IMR-90 (cell line): ENCODE measurements around the gene ABCB10. TPM values are rescaled to one million over a fixed set of nuclear protein-coding genes. Genes with fewer than 3 reads are reported as not detected.

Experiments used
- ATAC-seq: fragments of 200-7000 bp; cut with Tn5 transposase; 2 replicates; pipeline ENCODE4 v1.9.1; 2020; ENCODE audit warnings: low read depth, mild to moderate bottlenecking, moderate library complexity
- BruUV-seq: library from RNA; stranded (reverse); fragments of 400-500 nt; replicated peaks from 2 replicates; lab custom pipeline; 2021; lab: Mats Ljungman, UMichigan
- CTCF ChIA-PET: fragments of 300-600 bp; formaldehyde crosslinking; extraction: SDS; loops from one replicate; lab custom pipeline; 2021; ENCODE audit warnings: antibody characterized with exemption; lab: Yijun Ruan, JAX
- POLR2A ChIA-PET: fragments of 300-600 bp; sonication (Branson Sonifier 250); formaldehyde crosslinking; loops from one replicate; lab custom pipeline; 2022; ENCODE audit warnings: antibody characterized with exemption; ENCODE audit not compliant: unreplicated experiment; lab: Charles Lee
- DNase-seq: peaks from one replicate; pipeline ENCODE4 v3.0.0; 2013
- H2AFZ ChIP-seq: replicated peaks from 2 replicates; pipeline ENCODE3; 2013; ENCODE audit warnings: low read length, mild to moderate bottlenecking; ENCODE audit not compliant: poor library complexity
- H2AK5ac ChIP-seq: 2 replicates; pipeline ENCODE4 v1.6.1; 2013; ENCODE audit warnings: low read depth, low read length, inconsistent platforms
- H2AK9ac ChIP-seq: replicated peaks from 2 replicates; pipeline ENCODE3; 2013; ENCODE audit warnings: mild to moderate bottlenecking, low read depth, low read length, moderate library complexity; ENCODE audit not compliant: poor library complexity
- H2BK120ac ChIP-seq: 2 replicates; pipeline ENCODE4 v1.6.1; 2013; ENCODE audit warnings: low read depth, low read length, inconsistent platforms
- H2BK15ac ChIP-seq: 3 replicates; pipeline ENCODE4 v1.6.1; 2013; ENCODE audit warnings: low read depth, low read length, inconsistent platforms
- H2BK20ac ChIP-seq: 2 replicates; pipeline ENCODE4 v1.6.1; 2013; ENCODE audit warnings: low read depth, mild to moderate bottlenecking, inconsistent platforms, low read length, moderate library complexity
- H2BK5ac ChIP-seq: 2 replicates; pipeline ENCODE4 v1.6.1; 2013; ENCODE audit warnings: mild to moderate bottlenecking, low read depth, low read length, inconsistent platforms; ENCODE audit not compliant: poor library complexity, severe bottlenecking
- H3K14ac ChIP-seq: replicated peaks from 2 replicates; pipeline ENCODE4 v1.6.1; 2013; ENCODE audit warnings: low read depth, low read length, inconsistent platforms
- H3K18ac ChIP-seq: 2 replicates; pipeline ENCODE4 v1.6.1; 2013; ENCODE audit warnings: low read depth, low read length, control low read depth
- H3K23ac ChIP-seq: 2 replicates; pipeline ENCODE4 v1.6.1; 2013; ENCODE audit warnings: low read depth, low read length, inconsistent platforms
- H3K27ac ChIP-seq: 2 replicates; pipeline ENCODE4 v1.5.1; 2013; ENCODE audit warnings: mild to moderate bottlenecking, control low read depth, low read length; ENCODE audit not compliant: insufficient read depth
- H3K27me3 ChIP-seq: 2 replicates; pipeline ENCODE4 v1.6.1; 2013; ENCODE audit warnings: low read length; ENCODE audit not compliant: control insufficient read depth, insufficient read depth
- H3K36me3 ChIP-seq: 2 replicates; pipeline ENCODE4 v1.6.1; 2013; ENCODE audit warnings: low read length, mixed read lengths; ENCODE audit not compliant: control insufficient read depth, insufficient read depth
- H3K4ac ChIP-seq: 2 replicates; pipeline ENCODE4 v1.6.1; 2013; ENCODE audit warnings: low read depth, low read length, inconsistent platforms
- H3K4me1 ChIP-seq: 2 replicates; pipeline ENCODE4 v1.6.1; 2013; ENCODE audit warnings: low read length, mixed read lengths; ENCODE audit not compliant: control insufficient read depth, insufficient read depth
- H3K4me2 ChIP-seq: 2 replicates; pipeline ENCODE4 v1.6.1; 2013; ENCODE audit warnings: low read depth, mild to moderate bottlenecking, control low read depth, low read length, moderate library complexity
- H3K4me3 ChIP-seq: 2 replicates; pipeline ENCODE4 v1.5.1; 2013; ENCODE audit warnings: low read depth, mild to moderate bottlenecking, control low read depth, low read length, moderate library complexity; ENCODE audit not compliant: insufficient read depth
- H3K56ac ChIP-seq: 2 replicates; pipeline ENCODE4 v1.6.1; 2013; ENCODE audit warnings: low read length, inconsistent platforms; ENCODE audit not compliant: insufficient read depth; ENCODE audit errors: extremely low read depth
- H3K79me1 ChIP-seq, 2 experiments: 2 replicates each; pipeline ENCODE4 v1.6.1; 2013; ENCODE audit warnings: low read length in 2 of 2, inconsistent platforms in 1 of 2, low read depth in 1 of 2
- H3K9ac ChIP-seq: 2 replicates; pipeline ENCODE4 v1.6.1; 2013; ENCODE audit warnings: low read depth, low read length, control low read depth
- H3K9me1 ChIP-seq: 2 replicates; pipeline ENCODE4 v1.6.1; 2013; ENCODE audit warnings: low read length, inconsistent platforms; ENCODE audit not compliant: insufficient read depth
- H3K9me3 ChIP-seq: 2 replicates; pipeline ENCODE4 v1.6.1; 2013; ENCODE audit warnings: low read length; ENCODE audit not compliant: control insufficient read depth, insufficient read depth
- H4K20me1 ChIP-seq: 2 replicates; pipeline ENCODE4 v1.6.1; 2013; ENCODE audit warnings: low read length, inconsistent platforms; ENCODE audit not compliant: insufficient read depth
- H4K5ac ChIP-seq: 2 replicates; pipeline ENCODE4 v1.6.1; 2013; ENCODE audit warnings: mild to moderate bottlenecking, low read depth, low read length, control low read depth
- H4K8ac ChIP-seq, 2 experiments: 2 replicates each; pipeline ENCODE4 v1.6.1; 2013; ENCODE audit warnings: low read depth in 2 of 2, low read length in 2 of 2, control low read depth in 1 of 2, inconsistent platforms in 1 of 2
- H4K91ac ChIP-seq: 2 replicates; pipeline ENCODE4 v1.6.1; 2013; ENCODE audit warnings: low read depth, low read length, inconsistent platforms; ENCODE audit not compliant: insufficient read depth
- CEBPB ChIP-seq: IDR thresholded peaks from 2 replicates; pipeline ENCODE4 v1.6.1; 2012; ENCODE audit warnings: low read depth, low read length, improper control_type of control experiment
- RAD21 ChIP-seq: IDR thresholded peaks from 2 replicates; pipeline ENCODE4 v1.6.1; 2012; ENCODE audit warnings: low read length, improper control_type of control experiment
- WGBS, 2 experiments: methylation state at CpG; one replicate each; pipeline versions ENCODE4 v1.1.5 to v1.1.7; 2013; ENCODE audit warnings: missing lambda C conversion rate in 2 of 2; ENCODE audit not compliant: insufficient read length in 1 of 2; ENCODE audit errors: extremely low coverage in 2 of 2; 5-methylcytosine and 5-hydroxymethylcytosine counted together
- dilution Hi-C: fragments of 300-500 bp; cut with HindIII; formaldehyde crosslinking; loops from one replicate; pipeline ENCODE4 v1.14.3; 2018; ENCODE audit warnings: low sequenced_read_pairs; ENCODE audit not compliant: unreplicated experiment
- in situ Hi-C: fragments of 300-500 bp; cut with MboI; formaldehyde crosslinking; loops from 3 replicates; pipeline ENCODE4 v1.14.3; 2019; ENCODE audit warnings: low sequenced_read_pairs, inconsistent platforms, mixed read lengths
- intact Hi-C: fragments of 100-400 bp; cut with micrococcal nuclease; formaldehyde crosslinking; loops from 2 replicates; pipeline ENCODE4 v1.10.0; 2022
- polyA plus RNA-seq, 3 experiments: library from polyadenylated mRNA; depleted of rRNA; stranded (reverse); fragments of >200 nt; gene quantifications; 2 replicates each; pipeline ENCODE4 v1.2.3, GENCODE V29; 2012; ENCODE audit warnings: low replicate concordance in 1 of 3
- total RNA-seq: library from RNA; depleted of rRNA; stranded (reverse); fragments of >200 nt; gene quantifications from 2 replicates; pipeline ENCODE4 v1.2.3, GENCODE V29; 2012

Gene ABCB10
- total and polyA plus RNA-seq, 2 of the 4 experiments (the other 2 are of a cell fraction): 6.5 to 10.9 TPM

DNA sequence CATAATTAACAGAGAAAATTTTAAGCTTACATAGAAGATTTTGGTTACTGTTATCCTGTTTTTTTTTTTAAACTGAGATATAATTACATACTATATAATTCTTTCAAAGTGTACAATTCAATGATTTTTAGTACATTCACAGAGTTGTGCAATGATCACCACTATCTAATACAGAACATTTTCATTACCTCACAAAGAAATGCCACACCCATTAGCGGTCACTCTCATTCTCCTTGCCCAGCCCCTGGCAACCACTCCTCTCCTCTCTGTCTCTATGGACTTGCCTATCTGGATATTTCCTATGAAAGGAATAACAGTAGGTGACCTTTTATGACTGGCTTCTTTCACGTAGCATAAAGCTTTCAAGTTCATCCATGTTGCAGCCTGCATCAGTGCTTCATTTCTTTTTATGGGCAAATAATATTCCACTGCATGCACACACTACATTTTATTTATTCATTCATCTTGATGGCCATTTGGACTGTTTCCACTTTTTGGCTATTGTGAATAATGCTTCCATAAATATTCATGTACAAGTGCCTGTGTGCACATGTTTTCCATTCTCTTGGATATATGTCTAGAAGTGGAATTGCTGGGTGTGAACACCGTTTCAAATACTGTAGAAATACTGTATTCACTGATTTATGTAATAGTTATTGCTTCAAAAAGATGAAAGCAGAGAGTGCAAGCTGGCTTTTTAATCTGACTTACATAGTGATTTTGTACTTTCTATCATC, 40.9 kb upstream of the ABCB10 start:
- no peak for ATAC-seq
- BruUV-seq: no TSS peak
- Histone ChIP-seq H4K91ac (no peak overlapping the region), H3K27me3 (no peaks in the 10 kb centered on the region), H3K27ac (no peak overlapping the region), H2AFZ (no peak overlapping the region), H3K4ac (no peak overlapping the region), H2AK5ac (no peak overlapping the region), H2BK20ac (no peak overlapping the region), H2BK120ac (no peak overlapping the region), H2BK15ac (no peak overlapping the region), H3K9ac (no peak overlapping the region), H3K23ac (no peak overlapping the region), H3K4me1 (peaks cover 10% of the 10 kb centered on the region), H3K79me1 (peaks cover 27 to 44% of the 10 kb centered on the region in 2 experiments; a peak in 3 of 4 replicates), H4K20me1 (peaks cover 11% of the 10 kb centered on the region), H3K56ac (no peak overlapping the region), H2AK9ac (no peak overlapping the region), H3K4me3 (no peak overlapping the region), H3K18ac (no peak overlapping the region), H3K36me3 (peaks cover 21% of the 10 kb centered on the region), H3K4me2 (no peak overlapping the region), H3K14ac (no peak overlapping the region), H3K9me1 (peaks cover 7% of the 10 kb centered on the region), H3K9me3 (no peaks in the 10 kb centered on the region), H2BK5ac (no peak overlapping the region), H4K8ac (no peak overlapping the region), H4K5ac (no peak overlapping the region)
- dilution Hi-C loops (no loop called here), in situ Hi-C loops (no loop called here), intact Hi-C loops (no loop called here)
- ChIA-PET POLR2A (no interaction called here), CTCF (interaction anchor here (1.4 kb wide), 1 partner anchor 38 kb away, joined by 4 read pairs; no protein-coding TSS in a partner anchor)
- DNase-seq: no peak
- WGBS, 2 experiments: no CpG with 5 or more reads among the region's 3 CpGs
- TF ChIP-seq CEBPB (peak; percentile 27; the same call in 1 of the 2 replicates), RAD21 (no peak)
